ENCODE data around the gene CAMK2A.

GRCh38 chr5:150318613-150319483 lies 29.3 kb upstream of the CAMK2A start:
- TF ChIP-seq EZH2 (IDR thresholded peaks at IDR 0.05; ENCODE audit: low read length) (no peak), CTCF (optimal IDR thresholded peaks at IDR 0.05 in 1 of 3, IDR thresholded peaks at IDR 0.05 in 1 of 3, conservative IDR thresholded peaks at IDR 0.05 in 1 of 3; ENCODE audit: extremely low read depth in 1 of 3, insufficient read depth in 2 of 3, low read length in 3 of 3) (peak in 1 of 3 experiments; percentile 25)
